HEK293T (cell line): ENCODE results near the gene USP37.

Source experiments
- CTCF ChIA-PET: fragments of 350-600 bp; formaldehyde crosslinking; extraction: SDS; loops from one replicate; lab custom pipeline; 2021; ENCODE audit warnings: antibody characterized with exemption, inconsistent platforms; lab: Yijun Ruan, JAX
- POLR2A ChIA-PET: fragments of 350-600 bp; formaldehyde crosslinking; extraction: SDS; loops from one replicate; lab custom pipeline; 2020; ENCODE audit warnings: antibody characterized with exemption, inconsistent platforms; lab: Yijun Ruan, JAX
- DNase-seq: peaks from one replicate; pipeline ENCODE4 v3.0.0; 2012; ENCODE audit warnings: mixed read lengths; ENCODE audit errors: extremely low spot score
- ARNT ChIP-seq: fragments of 450-650 bp; IDR thresholded peaks from 2 replicates; pipeline ENCODE4 v1.6.1; 2017; ENCODE audit warnings: mild to moderate bottlenecking
- BHLHE40 ChIP-seq: fragments of 450-650 bp; IDR thresholded peaks from 2 replicates; pipeline ENCODE4 v1.6.1; 2016; ENCODE audit warnings: mild to moderate bottlenecking, moderate library complexity, borderline replicate concordance
- CTBP1 ChIP-seq: fragments of 450-650 bp; IDR thresholded peaks from 2 replicates; pipeline ENCODE4 v1.6.1; 2016; ENCODE audit warnings: borderline replicate concordance
- ELF4 ChIP-seq: fragments of 450-650 bp; IDR thresholded peaks from 2 replicates; pipeline ENCODE4 v1.6.1; 2017; ENCODE audit warnings: antibody characterized with exemption
- FOXA1 ChIP-seq: fragments of 450-650 bp; IDR thresholded peaks from 2 replicates; pipeline ENCODE4 v1.6.1; 2016; ENCODE audit warnings: mild to moderate bottlenecking
- FOXK2 ChIP-seq: fragments of 450-650 bp; IDR thresholded peaks from 2 replicates; pipeline ENCODE4 v1.6.1; 2016; ENCODE audit warnings: mild to moderate bottlenecking
- FOXM1 ChIP-seq: fragments of 450-650 bp; IDR thresholded peaks from 2 replicates; pipeline ENCODE4 v1.6.1; 2017; ENCODE audit warnings: mild to moderate bottlenecking, borderline replicate concordance
- HDGF ChIP-seq: fragments of 450-650 bp; IDR thresholded peaks from 2 replicates; pipeline ENCODE4 v1.6.1; 2017; ENCODE audit warnings: antibody characterized with exemption, borderline replicate concordance
- L3MBTL2 ChIP-seq: fragments of 450-650 bp; conservative IDR thresholded peaks from 2 replicates; pipeline ENCODE4 v1.6.1; 2016; ENCODE audit warnings: mild to moderate bottlenecking
- LEF1 ChIP-seq: fragments of 450-650 bp; IDR thresholded peaks from 2 replicates; pipeline ENCODE4 v1.6.1; 2017; ENCODE audit warnings: mild to moderate bottlenecking, borderline replicate concordance
- NFRKB ChIP-seq: fragments of 450-650 bp; IDR thresholded peaks from 2 replicates; pipeline ENCODE4 v1.6.1; 2016; ENCODE audit warnings: mild to moderate bottlenecking, moderate library complexity
- SP1 ChIP-seq: fragments of 450-650 bp; IDR thresholded peaks from 2 replicates; pipeline ENCODE4 v1.6.1; 2017
- SUZ12 ChIP-seq: fragments of 450-650 bp; IDR thresholded peaks from 2 replicates; pipeline ENCODE4 v1.6.1; 2016; ENCODE audit warnings: mild to moderate bottlenecking
- TARDBP ChIP-seq: fragments of 450-650 bp; IDR thresholded peaks from 2 replicates; pipeline ENCODE4 v1.6.1; 2016
- ZNF384 ChIP-seq: fragments of 450-650 bp; IDR thresholded peaks from 2 replicates; pipeline ENCODE4 v1.6.1; 2016
- TF ChIP-seq, protein P1 (sequence below): fragments of 450-650 bp; IDR thresholded peaks from 2 replicates; pipeline ENCODE4 v1.6.1; 2016

The USP37 gene

DNA sequence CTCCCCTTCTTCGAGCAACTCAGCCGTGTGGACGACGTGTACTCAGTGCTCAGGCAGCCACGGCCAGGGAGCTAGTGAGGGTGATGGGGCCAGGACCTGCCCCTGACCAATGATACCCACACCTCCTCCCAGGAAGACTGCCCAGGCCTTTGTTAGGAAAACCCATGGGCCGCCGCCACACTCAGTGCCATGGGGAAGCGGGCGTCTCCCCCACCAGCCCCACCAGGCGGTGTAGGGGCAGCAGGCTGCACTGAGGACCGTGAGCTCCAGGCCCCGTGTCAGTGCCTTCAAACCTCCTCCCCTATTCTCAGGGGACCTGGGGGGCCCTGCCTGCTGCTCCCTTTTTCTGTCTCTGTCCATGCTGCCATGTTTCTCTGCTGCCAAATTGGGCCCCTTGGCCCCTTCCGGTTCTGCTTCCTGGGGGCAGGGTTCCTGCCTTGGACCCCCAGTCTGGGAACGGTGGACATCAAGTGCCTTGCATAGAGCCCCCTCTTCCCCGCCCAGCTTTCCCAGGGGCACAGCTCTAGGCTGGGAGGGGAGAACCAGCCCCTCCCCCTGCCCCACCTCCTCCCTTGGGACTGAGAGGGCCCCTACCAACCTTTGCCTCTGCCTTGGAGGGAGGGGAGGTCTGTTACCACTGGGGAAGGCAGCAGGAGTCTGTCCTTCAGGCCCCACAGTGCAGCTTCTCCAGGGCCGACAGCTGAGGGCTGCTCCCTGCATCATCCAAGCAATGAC, 163.6 kb downstream of the USP37 start:
- ChIA-PET CTCF (interaction anchor here (1.6 kb wide), 1 partner anchor 8 kb away, joined by 5 read pairs; no protein-coding TSS in a partner anchor), POLR2A (interaction anchor here (1.8 kb wide), 1 partner anchor 8 kb away, joined by 5 read pairs; no protein-coding TSS in a partner anchor)
- TF ChIP-seq HDGF (no peak), LEF1 (no peak), SP1 (no peak), L3MBTL2 (no peak), ARNT (no peak), FOXK2 (no peak), TARDBP (no peak), CTBP1 (no peak), NFRKB (no peak), ELF4 (no peak)
- DNase-seq, result no peak

DNA sequence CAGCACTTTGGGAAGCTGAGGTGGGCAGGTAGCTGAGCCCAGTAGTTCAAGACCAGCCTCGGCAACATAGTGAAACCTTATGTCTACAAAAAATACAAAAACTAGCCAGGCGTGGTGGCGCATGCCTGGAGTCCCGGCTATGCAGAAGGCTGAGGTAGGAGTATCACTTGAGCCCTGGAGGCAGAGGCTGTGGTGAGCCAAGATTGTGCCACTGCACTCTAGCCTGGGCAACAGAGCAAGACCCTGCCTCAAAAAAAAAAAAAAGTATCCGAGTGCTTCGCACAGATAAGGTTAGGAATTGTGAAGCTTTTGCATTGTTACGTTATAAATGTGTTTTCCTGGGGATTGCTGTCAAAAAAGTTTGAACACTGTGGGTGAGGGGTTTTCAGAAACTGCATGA, 164.3 kb downstream of the USP37 start:
- POLR2A ChIA-PET, result no interaction called here
- CTCF ChIA-PET, result no interaction called here
- DNase-seq, result no peak
- TF ChIP-seq SP1 (no peak), NFRKB (no peak), ARNT (no peak), CTBP1 (no peak), L3MBTL2 (no peak), TARDBP (no peak), FOXA1 (no peak), BHLHE40 (no peak), LEF1 (no peak), HDGF (no peak), SUZ12 (no peak)

DNA sequence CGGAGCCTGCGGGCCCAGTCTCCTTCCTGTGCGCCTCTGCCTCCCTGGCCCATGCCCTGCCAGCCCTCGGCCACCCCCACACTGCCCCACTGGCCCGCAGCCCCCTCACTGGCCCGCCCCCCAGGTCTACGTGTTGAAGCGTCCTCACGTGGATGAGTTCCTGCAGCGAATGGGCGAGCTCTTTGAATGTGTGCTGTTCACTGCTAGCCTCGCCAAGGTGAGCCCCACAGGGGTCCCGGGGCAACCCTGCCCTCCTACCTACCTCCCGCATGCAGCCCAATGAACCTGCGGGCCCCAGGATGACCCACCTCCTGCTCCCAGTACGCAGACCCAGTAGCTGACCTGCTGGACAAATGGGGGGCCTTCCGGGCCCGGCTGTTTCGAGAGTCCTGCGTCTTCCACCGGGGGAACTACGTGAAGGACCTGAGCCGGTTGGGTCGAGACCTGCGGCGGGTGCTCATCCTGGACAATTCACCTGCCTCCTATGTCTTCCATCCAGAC, 165.2 kb downstream of the USP37 start:
- TF ChIP-seq, protein P1, sequence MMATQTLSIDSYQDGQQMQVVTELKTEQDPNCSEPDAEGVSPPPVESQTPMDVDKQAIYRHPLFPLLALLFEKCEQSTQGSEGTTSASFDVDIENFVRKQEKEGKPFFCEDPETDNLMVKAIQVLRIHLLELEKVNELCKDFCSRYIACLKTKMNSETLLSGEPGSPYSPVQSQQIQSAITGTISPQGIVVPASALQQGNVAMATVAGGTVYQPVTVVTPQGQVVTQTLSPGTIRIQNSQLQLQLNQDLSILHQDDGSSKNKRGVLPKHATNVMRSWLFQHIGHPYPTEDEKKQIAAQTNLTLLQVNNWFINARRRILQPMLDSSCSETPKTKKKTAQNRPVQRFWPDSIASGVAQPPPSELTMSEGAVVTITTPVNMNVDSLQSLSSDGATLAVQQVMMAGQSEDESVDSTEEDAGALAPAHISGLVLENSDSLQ, result no peak
- TF ChIP-seq LEF1 (no peak), ZNF384 (no peak), SP1 (no peak), FOXM1 (no peak), L3MBTL2 (no peak), TARDBP (no peak)
- no peak for DNase-seq
- ChIA-PET POLR2A (no interaction called here), CTCF (no interaction called here)

DNA sequence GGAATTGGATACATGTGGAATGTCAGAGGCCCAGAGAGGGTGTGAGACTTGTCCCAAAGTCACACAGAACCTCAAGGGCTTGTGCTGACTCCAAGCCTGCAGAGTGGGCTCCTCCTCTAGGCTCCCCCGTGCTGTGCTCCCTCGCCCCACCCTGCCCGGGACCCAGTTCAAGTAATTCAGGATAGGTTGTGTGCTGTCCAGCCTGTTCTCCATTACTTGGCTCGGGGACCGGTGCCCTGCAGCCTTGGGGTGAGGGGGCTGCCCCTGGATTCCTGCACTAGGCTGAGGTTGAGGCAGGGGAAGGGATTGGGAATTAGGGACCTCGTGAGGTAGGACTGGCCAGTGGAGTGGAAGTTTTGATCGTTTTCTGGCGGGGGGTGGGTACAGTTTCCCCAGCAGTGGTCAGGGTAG, 165.7 kb downstream of the USP37 start:
- TF ChIP-seq SUZ12, result no peak
- TF ChIP-seq ELF4, result no peak
- TF ChIP-seq ZNF384, result no peak
- TF ChIP-seq CTBP1, result no peak
- no peak for TF ChIP-seq NFRKB
- TF ChIP-seq L3MBTL2, result no peak
- TF ChIP-seq FOXK2, result no peak
- POLR2A ChIA-PET, result no interaction called here
- DNase-seq, result no peak
- CTCF ChIA-PET, result no interaction called here

DNA sequence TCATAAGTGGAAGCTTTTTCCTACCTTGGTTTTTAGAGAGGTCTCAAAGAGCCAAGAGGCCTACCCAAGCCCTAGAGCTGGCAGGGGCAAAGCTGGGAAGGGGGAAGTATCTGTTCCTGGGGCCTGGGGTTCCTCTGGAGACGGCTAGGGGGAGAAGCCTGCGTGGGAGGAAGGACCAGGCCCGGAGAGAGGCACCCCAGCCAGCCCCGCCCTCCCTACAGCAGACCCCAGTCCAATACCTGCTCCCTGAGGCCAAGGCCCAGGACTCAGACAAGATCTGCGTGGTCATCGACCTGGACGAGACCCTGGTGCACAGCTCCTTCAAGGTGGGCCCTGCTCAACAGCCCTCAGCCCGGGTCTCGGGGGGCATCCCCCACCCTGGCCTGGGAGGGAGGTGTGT, 166.3 kb downstream of the USP37 start:
- DNase-seq, result no peak
- ChIA-PET CTCF (no interaction called here), POLR2A (interaction anchor here (0.8 to 1.1 kb wide), 2 partner anchors 45 to 108 kb away, joined by 3 read pairs; no protein-coding TSS in a partner anchor)
- no peak for TF ChIP-seq ZNF384
- TF ChIP-seq ELF4, result no peak
- TF ChIP-seq FOXM1, result no peak
- no peak for TF ChIP-seq SUZ12
- TF ChIP-seq BHLHE40, result no peak
- no peak for TF ChIP-seq NFRKB
- TF ChIP-seq FOXA1, result no peak
- TF ChIP-seq ARNT, result no peak
- TF ChIP-seq SP1, result no peak
- no peak for TF ChIP-seq LEF1
- no peak for TF ChIP-seq CTBP1

DNA sequence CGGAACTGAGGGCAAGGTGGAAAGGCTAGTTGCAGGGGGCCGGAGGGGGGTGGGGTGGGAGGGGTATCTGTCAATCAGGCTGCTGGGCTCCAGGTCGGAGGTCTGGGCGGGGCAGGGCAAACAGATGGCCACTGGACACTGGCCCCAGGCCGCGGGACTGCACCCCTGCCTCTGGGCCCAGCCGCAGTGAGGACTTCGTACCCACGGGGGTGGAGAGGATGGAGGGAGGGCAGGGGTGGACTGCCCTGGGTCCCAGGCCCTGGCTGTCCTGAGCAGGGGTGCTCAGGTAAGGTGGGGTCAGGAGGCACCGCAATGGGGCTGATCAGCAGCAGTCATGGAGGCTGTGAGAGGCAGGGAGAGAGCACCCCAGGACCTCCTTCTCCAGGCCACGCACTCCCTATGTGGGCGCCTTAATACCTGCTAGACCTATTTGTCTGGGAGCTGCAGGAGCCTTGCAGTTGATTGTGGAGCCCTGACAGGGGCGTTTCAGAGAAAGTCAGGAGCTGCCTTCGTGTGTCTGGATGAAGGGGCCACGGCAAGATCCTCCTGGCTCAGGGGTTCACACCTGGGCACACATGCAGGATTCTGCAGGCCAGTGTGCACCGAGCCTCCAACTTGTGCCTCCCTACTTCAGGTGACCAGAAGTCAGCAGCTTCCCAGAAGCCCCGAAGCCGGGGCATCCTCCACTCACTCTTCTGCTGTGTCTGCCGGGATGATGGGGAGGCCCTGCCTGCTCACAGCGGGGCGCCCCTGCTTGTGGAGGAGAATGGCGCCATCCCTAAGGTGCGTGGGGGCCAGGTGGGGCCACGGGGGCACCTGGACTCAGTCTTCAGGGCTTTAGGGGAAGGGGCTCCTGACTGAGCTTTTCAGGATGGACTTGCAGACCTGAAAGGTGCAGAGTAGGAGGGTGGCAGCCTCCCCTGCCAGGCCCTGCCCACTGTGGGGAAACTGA, 166.9 kb downstream of the USP37 start:
- DNase-seq, result no peak
- ChIA-PET CTCF (no interaction called here), POLR2A (interaction anchor here (0.8 to 1.1 kb wide), 2 partner anchors 46 to 107 kb away, joined by 3 read pairs; no protein-coding TSS in a partner anchor)
- no peak for TF ChIP-seq FOXK2
- TF ChIP-seq SUZ12, result no peak
- TF ChIP-seq HDGF, result no peak
- no peak for TF ChIP-seq ZNF384
- no peak for TF ChIP-seq LEF1
- no peak for TF ChIP-seq SP1
- TF ChIP-seq TARDBP, result no peak
- no peak for TF ChIP-seq L3MBTL2
- no peak for TF ChIP-seq FOXM1
- no peak for TF ChIP-seq FOXA1
- no peak for TF ChIP-seq CTBP1
- TF ChIP-seq NFRKB, result no peak
- TF ChIP-seq ELF4, result no peak
- TF ChIP-seq, protein P1, result no peak
